Spleen (tissue), 11 donors: ENCODE data around the gene GSDMA. TPM values are rescaled to one million over a fixed set of nuclear protein-coding genes. Genes with fewer than 3 reads are reported as not detected.

Experiments
- DNase-seq: peaks from one replicate; pipeline ENCODE4 v3.0.0-alpha.2; 2020
- H3K27ac ChIP-seq, 8 donors: fragments of 200-600 bp; sonication (generic) in 7 of 8; 1 replicate in 4 of 8; 2 replicates in 4 of 8; pipeline versions ENCODE4 v1.5.0 to v1.8.0; 2016 to 2021; ENCODE audit warnings: inconsistent platforms in 4 of 8, mild to moderate bottlenecking in 4 of 8, moderate library complexity in 1 of 8
- H3K27me3 ChIP-seq, 7 donors: fragments of 200-600 bp; sonication (generic) in 6 of 7; replicated peaks in 1 of 7; 1 replicate in 4 of 7; 2 replicates in 3 of 7; pipeline versions ENCODE4 v1.5.0 to v1.8.0; 2016 to 2021; ENCODE audit warnings: inconsistent platforms in 3 of 7, mild to moderate bottlenecking in 1 of 7
- H3K36me3 ChIP-seq, 6 donors: fragments of 200-600 bp; sonication (generic) in 5 of 6; 1 replicate in 4 of 6; 2 replicates in 2 of 6; pipeline versions ENCODE4 v1.5.0 to v1.8.0; 2016 to 2021; ENCODE audit warnings: inconsistent platforms in 2 of 6
- H3K4me1 ChIP-seq, 6 donors: fragments of 200-600 bp; sonication (generic) in 5 of 6; 1 replicate in 3 of 6; 2 replicates in 3 of 6; pipeline versions ENCODE4 v1.5.0 to v1.8.0; 2016 to 2021; ENCODE audit warnings: inconsistent platforms in 3 of 6
- H3K4me3 ChIP-seq, 8 donors: fragments of 200-600 bp; sonication (generic) in 7 of 8; 1 replicate in 4 of 8; 2 replicates in 4 of 8; pipeline versions ENCODE4 v1.5.0 to v1.8.0; 2016 to 2021; ENCODE audit warnings: inconsistent platforms in 4 of 8, mild to moderate bottlenecking in 4 of 8, moderate library complexity in 2 of 8
- H3K9me3 ChIP-seq, 8 donors: fragments of 200-600 bp; sonication (generic) in 7 of 8; 1 replicate in 4 of 8; 2 replicates in 4 of 8; pipeline versions ENCODE4 v1.5.0 to v1.8.0; 2016 to 2021; ENCODE audit warnings: inconsistent platforms in 4 of 8
- CTCF ChIP-seq, 11 experiments: fragments of 200-600 bp in 7 of 11; fragments of 450-650 bp in 4 of 11; sonication (generic) in 4 of 11; IDR thresholded peaks in 8 of 11; conservative IDR thresholded peaks in 3 of 11; 1 replicate in 7 of 11; 2 replicates in 4 of 11; pipeline versions ENCODE4 v1.4.0 to v1.8.0; 2016 to 2021; ENCODE audit warnings: antibody characterized with exemption in 11 of 11, inconsistent platforms in 4 of 11, mild to moderate bottlenecking in 1 of 11
- POLR2A ChIP-seq, 3 donors: fragments of 450-650 bp; IDR thresholded peaks; one replicate each; pipeline ENCODE4 v1.5.1; 2017; ENCODE audit warnings: antibody characterized with exemption in 3 of 3, mild to moderate bottlenecking in 1 of 3
- POLR2AphosphoS5 ChIP-seq, 3 donors: sonication (generic); formaldehyde crosslinking; IDR thresholded peaks; one replicate each; pipeline ENCODE4 v1.5.1; 2017; ENCODE audit warnings: antibody characterized with exemption in 3 of 3
- WGBS, 5 donors: extraction: QIAGEN DNeasy Blood & Tissue Kit in 3 of 5; methylation state at CpG; one replicate each; pipeline versions ENCODE4 v1.1.5 to v1.1.7; 2013 to 2018; 5-methylcytosine and 5-hydroxymethylcytosine counted together
- intact Hi-C: fragments of 100-400 bp; cut with DNase I; formaldehyde crosslinking; loops from one replicate; pipeline ENCODE4 v1.15.0; 2023; ENCODE audit warnings: low total_unique reads
- polyA plus RNA-seq, 3 donors: library from polyadenylated mRNA; stranded (reverse); fragments of 200-250 nt; gene quantifications; one replicate each; pipeline ENCODE4 v1.2.1, GENCODE V29; 2013
- total RNA-seq, 7 donors: library from RNA; depleted of rRNA in 3 of 7; stranded (reverse); fragments of >200 nt in 3 of 7; fragmentation: NEBNext Ultra II Directional in 4 of 7; extraction: Animal tissue kit (Norgen Biotek cat#: 25700) in 4 of 7; gene quantifications; one replicate each; pipeline versions ENCODE4 v1.1.0 to v1.2.1, GENCODE V29; 2016 to 2021
- donor health status: healthy with polysubstance abuse.
- donor health status: DM: no; HTN: no; CAD: no; lungs with moderate emphysema.
- donor health status: DM: no; HTN: no; CAD: no.
- donor health status: Bipolar disorder and iron deficiency.
- donor health status: healthy.
- donor health status: DM: no; HTN: no; CAD: no.
- donor health status: DM: yes; HTN: yes; CAD: no.

The GSDMA gene
- total and polyA plus RNA-seq, 10 donors: 0.07 to 1.2 (median 0.41) TPM; not detected in 3

GRCh38 chr17:39919087-39919683, 43.6 kb upstream of the GSDMA start:
- intact Hi-C loops: no loop called here
- Histone ChIP-seq H3K4me3 (no peak overlapping the region), H3K27me3 (no peaks in the 10 kb centered on the region), H3K27ac (no peak overlapping the region), H3K4me1 (peaks cover 0 to 59% (median 42%) of the 10 kb centered on the region in 6 donors), H3K9me3 (no peaks in the 10 kb centered on the region), H3K36me3 (peaks cover 3 to 70% (median 40%) of the 10 kb centered on the region in 6 donors)
- no peak for TF ChIP-seq POLR2AphosphoS5 (IDR thresholded peaks at IDR 0.05)
- TF ChIP-seq CTCF (IDR thresholded peaks at IDR 0.05 in 8 of 11, conservative IDR thresholded peaks at IDR 0.05 in 3 of 11): no peak
- no peak for TF ChIP-seq POLR2A (IDR thresholded peaks at IDR 0.05)
- no peak for DNase-seq
- WGBS, 5 donors: 97 to 99% (median 97%) methylated on average over 7 to 9 of the region's 9 CpGs

- peaks cover 9 to 73% (median 55%) of the 10 kb centered on the region in 6 donors for H3K4me1 ChIP-seq
- intact Hi-C loops: no loop called here
- no peak for TF ChIP-seq POLR2A (IDR thresholded peaks at IDR 0.05)
- TF ChIP-seq POLR2AphosphoS5 (IDR thresholded peaks at IDR 0.05): peak in 2 of 3 donors; percentile 4 to 27
- TF ChIP-seq CTCF (IDR thresholded peaks at IDR 0.05 in 8 of 11, conservative IDR thresholded peaks at IDR 0.05 in 3 of 11): no peak
- peaks cover 3 to 69% (median 40%) of the 10 kb centered on the region in 6 donors for H3K36me3 ChIP-seq
- no peaks in the 10 kb centered on the region for H3K9me3 ChIP-seq
- peak overlapping the region in 6 of 8 donors; percentile 43 to 76 (median 70) for H3K27ac ChIP-seq
- no peaks in the 10 kb centered on the region for H3K27me3 ChIP-seq
- 45 to 58% (median 55%) methylated on average over 15 to 19 of the region's 19 CpGs for WGBS, 5 donors
- peak; percentile 76 for DNase-seq
- peak overlapping the region in 1 of 8 donors; percentile 3 for H3K4me3 ChIP-seq
These were observed 42.3 kb upstream of the GSDMA start for GRCh38 chr17:39920218-39921210.

GRCh38 chr17:39921323-39921722, 41.5 kb upstream of the GSDMA start:
- peaks cover 17 to 81% (median 63%) of the 10 kb centered on the region in 6 donors for H3K4me1 ChIP-seq
- H3K4me3 ChIP-seq: no peak overlapping the region
- TF ChIP-seq POLR2A (IDR thresholded peaks at IDR 0.05) (no peak), POLR2AphosphoS5 (IDR thresholded peaks at IDR 0.05) (no peak), CTCF (IDR thresholded peaks at IDR 0.05 in 8 of 11, conservative IDR thresholded peaks at IDR 0.05 in 3 of 11) (no peak)
- 23 to 60% (median 49%) methylated on average over 5 of the region's 5 CpGs for WGBS, 5 donors
- DNase-seq: no peak
- peaks cover 3 to 67% (median 40%) of the 10 kb centered on the region in 6 donors for H3K36me3 ChIP-seq
- peak overlapping the region in 6 of 8 donors; percentile 43 to 76 (median 70) for H3K27ac ChIP-seq
- H3K9me3 ChIP-seq: no peaks in the 10 kb centered on the region
- intact Hi-C loops: no loop called here
- H3K27me3 ChIP-seq: no peaks in the 10 kb centered on the region
